ENCODE data around the gene MPP3.

GRCh38 chr17:43758086-43758485 lies 74.9 kb downstream of the MPP3 start:
- TF ChIP-seq CTCF (IDR thresholded peaks at IDR 0.05; ENCODE audit: low read depth, low read length, poor library complexity, severe bottlenecking) (no peak), EZH2phosphoT487 (IDR thresholded peaks at IDR 0.05; ENCODE audit: borderline replicate concordance, low read length) (no peak)

Data from DOHH2 (cell line).